WERI-Rb-1 (cell line): ENCODE measurements around the gene KCNE1.
"Not testable (repeated sequence)": the region's sequence is repeated elsewhere in the genome, so short reads cannot be mapped to it uniquely, and the experiment has no call there.

ENCODE experiments used
- DNase-seq: peaks from one replicate; pipeline ENCODE4 v3.0.0-alpha.2; 2020
- H3K27ac ChIP-seq: fragments of 250-450 bp; sonication (Bioruptor Pico); 2 replicates; pipeline ENCODE4 v1.5.1; 2020; ENCODE audit warnings: mild to moderate bottlenecking, moderate library complexity
- H3K27me3 ChIP-seq: fragments of 250-450 bp; sonication (Bioruptor Pico); 2 replicates; pipeline ENCODE4 v1.5.1; 2021; ENCODE audit warnings: mild to moderate bottlenecking, low read depth, moderate library complexity; ENCODE audit not compliant: insufficient read depth, severe bottlenecking
- H3K36me3 ChIP-seq: fragments of 250-450 bp; sonication (Bioruptor Pico); 2 replicates; pipeline ENCODE4 v1.5.1; 2020; ENCODE audit warnings: mild to moderate bottlenecking, moderate library complexity
- H3K4me3 ChIP-seq: 2 replicates; pipeline ENCODE4 v1.5.1; 2011; ENCODE audit warnings: low read depth, mild to moderate bottlenecking, control low read depth, low read length
- H3K9me3 ChIP-seq: fragments of 250-450 bp; sonication (Bioruptor Pico); 2 replicates; pipeline ENCODE4 v1.5.1; 2021; ENCODE audit warnings: mild to moderate bottlenecking, moderate library complexity; ENCODE audit not compliant: severe bottlenecking

The KCNE1 gene

GRCh38 chr21:34459426-34459825 lies 52.6 kb downstream of the KCNE1 start:
- not testable (repeated sequence) for H3K27me3 ChIP-seq, H3K9me3 ChIP-seq, H3K4me3 ChIP-seq, H3K27ac ChIP-seq, DNase-seq, H3K36me3 ChIP-seq

- not testable (repeated sequence) for H3K27me3 ChIP-seq, H3K4me3 ChIP-seq, H3K9me3 ChIP-seq, H3K36me3 ChIP-seq, H3K27ac ChIP-seq, DNase-seq
These were observed 53.7 kb downstream of the KCNE1 start for GRCh38 chr21:34458266-34458665.

- H3K9me3 ChIP-seq, H3K27me3 ChIP-seq, H3K4me3 ChIP-seq, H3K36me3 ChIP-seq, DNase-seq, H3K27ac ChIP-seq: not testable (repeated sequence)
These were observed 55.8 kb downstream of the KCNE1 start for GRCh38 chr21:34456180-34456579.

- not testable (repeated sequence) for H3K36me3 ChIP-seq, H3K27me3 ChIP-seq, H3K9me3 ChIP-seq, H3K4me3 ChIP-seq, H3K27ac ChIP-seq, DNase-seq
These were observed 56.4 kb downstream of the KCNE1 start for GRCh38 chr21:34455628-34456027.

- not testable (repeated sequence) for H3K27ac ChIP-seq, H3K36me3 ChIP-seq, H3K4me3 ChIP-seq, DNase-seq, H3K9me3 ChIP-seq, H3K27me3 ChIP-seq
These were observed 65.0 kb downstream of the KCNE1 start for GRCh38 chr21:34447018-34447417.

GRCh38 chr21:34443486-34443885 lies 68.5 kb downstream of the KCNE1 start:
- DNase-seq, H3K9me3 ChIP-seq, H3K27ac ChIP-seq, H3K36me3 ChIP-seq, H3K27me3 ChIP-seq, H3K4me3 ChIP-seq: not testable (repeated sequence)

- H3K27me3 ChIP-seq, H3K4me3 ChIP-seq, H3K9me3 ChIP-seq, H3K36me3 ChIP-seq, DNase-seq, H3K27ac ChIP-seq: not testable (repeated sequence)
These were observed 82.3 kb downstream of the KCNE1 start for GRCh38 chr21:34429710-34430109.

GRCh38 chr21:34428441-34428840 lies 83.6 kb downstream of the KCNE1 start:
- DNase-seq, H3K4me3 ChIP-seq, H3K27me3 ChIP-seq, H3K36me3 ChIP-seq, H3K27ac ChIP-seq, H3K9me3 ChIP-seq: not testable (repeated sequence)

GRCh38 chr21:34427339-34427738 lies 84.7 kb downstream of the KCNE1 start:
- H3K27me3 ChIP-seq, H3K9me3 ChIP-seq, DNase-seq, H3K36me3 ChIP-seq, H3K27ac ChIP-seq, H3K4me3 ChIP-seq: not testable (repeated sequence)

GRCh38 chr21:34423805-34424204 lies 88.2 kb downstream of the KCNE1 start, which contains the start of gene SMIM34:
Gene SMIM34 (minus strand): TSS chr21:34423951. CDS start chr21:34423839, 112 bp downstream.
- not testable (repeated sequence) for DNase-seq, H3K36me3 ChIP-seq, H3K27ac ChIP-seq, H3K9me3 ChIP-seq, H3K27me3 ChIP-seq, H3K4me3 ChIP-seq

GRCh38 chr21:34417448-34418077 lies 94.4 kb downstream of the KCNE1 start:
- H3K27ac ChIP-seq, H3K9me3 ChIP-seq, H3K36me3 ChIP-seq, DNase-seq, H3K4me3 ChIP-seq, H3K27me3 ChIP-seq: not testable (repeated sequence)

GRCh38 chr21:34407294-34407693 lies 104.7 kb downstream of the KCNE1 start:
- not testable (repeated sequence) for H3K27ac ChIP-seq, DNase-seq, H3K36me3 ChIP-seq, H3K9me3 ChIP-seq, H3K27me3 ChIP-seq, H3K4me3 ChIP-seq

- H3K36me3 ChIP-seq, H3K9me3 ChIP-seq, DNase-seq, H3K27me3 ChIP-seq, H3K4me3 ChIP-seq, H3K27ac ChIP-seq: not testable (repeated sequence)
These were observed 105.3 kb downstream of the KCNE1 start for GRCh38 chr21:34406676-34407075.

- H3K4me3 ChIP-seq, H3K27me3 ChIP-seq, H3K36me3 ChIP-seq, H3K9me3 ChIP-seq, H3K27ac ChIP-seq, DNase-seq: not testable (repeated sequence)
These were observed 105.9 kb downstream of the KCNE1 start for GRCh38 chr21:34406102-34406501.

GRCh38 chr21:34405686-34406085 lies 106.3 kb downstream of the KCNE1 start:
- DNase-seq, result not testable (repeated sequence)

More at GRCh38 chr21:34405686-34406085, 106.3 kb downstream of the KCNE1 start:
- H3K36me3 ChIP-seq, H3K9me3 ChIP-seq, H3K27ac ChIP-seq, H3K27me3 ChIP-seq, H3K4me3 ChIP-seq: not testable (repeated sequence)
